BJ (cell line): ENCODE measurements around the gene ZBTB43. TPM values are rescaled to one million over a fixed set of nuclear protein-coding genes. Genes with fewer than 3 reads are reported as not detected.
"Not testable (repeated sequence)": the region's sequence is repeated elsewhere in the genome, so short reads cannot be mapped to it uniquely, and the experiment has no call there.

Experiments used
- CTCF ChIA-PET: fragments of 350-600 bp; formaldehyde crosslinking; extraction: SDS; loops from one replicate; lab custom pipeline; 2021; ENCODE audit warnings: antibody characterized with exemption, inconsistent platforms; lab: Yijun Ruan, JAX
- POLR2A ChIA-PET: fragments of 300-600 bp; sonication (Branson Sonifier 250); formaldehyde crosslinking; extraction: SDS; loops from one replicate; lab custom pipeline; 2021; ENCODE audit warnings: antibody characterized with exemption; lab: Charles Lee
- DNase-seq: peaks from one replicate; pipeline ENCODE4 v3.0.0-alpha.2; 2011; ENCODE audit warnings: low read depth
- H3K27me3 ChIP-seq: 2 replicates; pipeline ENCODE4 v1.6.0; 2011; ENCODE audit warnings: low read length; ENCODE audit not compliant: control insufficient read depth, insufficient read depth
- H3K36me3 ChIP-seq: 2 replicates; pipeline ENCODE4 v1.5.1; 2011; ENCODE audit warnings: low read length; ENCODE audit not compliant: control insufficient read depth, insufficient read depth
- H3K4me3 ChIP-seq: 2 replicates; pipeline ENCODE4 v1.5.1; 2011; ENCODE audit warnings: low read depth, mild to moderate bottlenecking, control low read depth, low read length
- CTCF ChIP-seq: IDR thresholded peaks from 2 replicates; pipeline ENCODE4 v1.5.1; 2011; ENCODE audit warnings: low read depth, mild to moderate bottlenecking, control low read depth, inconsistent platforms, low read length, moderate library complexity; ENCODE audit not compliant: insufficient read depth
- polyA plus RNA-seq: library from polyadenylated mRNA; depleted of rRNA; stranded (reverse); fragments of >200 nt; gene quantifications from 2 replicates; pipeline ENCODE4 v1.2.3, GENCODE V29; 2011

The ZBTB43 gene
- polyA plus RNA-seq, 1 experiment, result 4.6 TPM

- no peak for DNase-seq
- no peak overlapping the region for H3K4me3 ChIP-seq
- H3K36me3 ChIP-seq, result peaks cover 2% of the 10 kb centered on the region
- H3K27me3 ChIP-seq, result no peaks in the 10 kb centered on the region
- CTCF ChIA-PET, result no interaction called here
- POLR2A ChIA-PET, result no interaction called here
- TF ChIP-seq CTCF, result no peak
These were observed 13.6 kb downstream of the ZBTB43 start for GRCh38 chr9:126818482-126818881.

GRCh38 chr9:126819482-126819881 lies 14.6 kb downstream of the ZBTB43 start:
- Histone ChIP-seq H3K27me3 (no peaks in the 10 kb centered on the region), H3K36me3 (peaks cover 2% of the 10 kb centered on the region), H3K4me3 (no peak overlapping the region)
- CTCF ChIA-PET, result interaction anchor here (1.6 kb wide), 1 partner anchor 40 kb away, joined by 4 read pairs; the partner anchor contains the start of gene ZBTB34
- TF ChIP-seq CTCF, result no peak
- POLR2A ChIA-PET, result no interaction called here
- no peak for DNase-seq

- no peak overlapping the region for H3K4me3 ChIP-seq
- TF ChIP-seq CTCF, result no peak
- ChIA-PET POLR2A (no interaction called here), CTCF (no interaction called here)
- peaks cover 2% of the 10 kb centered on the region for H3K36me3 ChIP-seq
- DNase-seq, result no peak
- no peaks in the 10 kb centered on the region for H3K27me3 ChIP-seq
These were observed 17.4 kb downstream of the ZBTB43 start for GRCh38 chr9:126822278-126822677.

- CTCF ChIA-PET, result no interaction called here
- POLR2A ChIA-PET, result no interaction called here
These were observed 18.0 kb downstream of the ZBTB43 start for GRCh38 chr9:126822873-126823272.

GRCh38 chr9:126824052-126824451 lies 19.2 kb downstream of the ZBTB43 start:
- DNase-seq, H3K27me3 ChIP-seq, POLR2A ChIA-PET, H3K4me3 ChIP-seq, H3K36me3 ChIP-seq: not testable (repeated sequence)
- CTCF ChIA-PET, result interaction anchor here (1.1 to 1.3 kb wide), 2 partner anchors 42 to 120 kb away, joined by 3 read pairs; no protein-coding TSS in a partner anchor

More at GRCh38 chr9:126822873-126823272, 18.0 kb downstream of the ZBTB43 start:
- peaks cover 2% of the 10 kb centered on the region for H3K36me3 ChIP-seq
- H3K27me3 ChIP-seq, result no peaks in the 10 kb centered on the region
- no peak for TF ChIP-seq CTCF
- DNase-seq, result no peak
- H3K4me3 ChIP-seq, result no peak overlapping the region

- DNase-seq, result no peak
- no peaks in the 10 kb centered on the region for H3K27me3 ChIP-seq
- no peak for TF ChIP-seq CTCF
- ChIA-PET CTCF (interaction anchor here (0.8 kb wide), 1 partner anchor 30 kb away, joined by 3 read pairs; no protein-coding TSS in a partner anchor), POLR2A (no interaction called here)
- no peak overlapping the region for H3K4me3 ChIP-seq
- no peaks in the 10 kb centered on the region; the same call in none of the 2 replicates for H3K36me3 ChIP-seq
These were observed 22.4 kb downstream of the ZBTB43 start for GRCh38 chr9:126827227-126827626.
